Breast epithelium (tissue), 4 donors: Measurements from ENCODE around the gene HIC2. TPM values are rescaled to one million over a fixed set of nuclear protein-coding genes. Genes with fewer than 3 reads are reported as not detected.
"Not testable (repeated sequence)": the region's sequence is repeated elsewhere in the genome, so short reads cannot be mapped to it uniquely, and the experiment has no call there.

Source experiments
- DNase-seq, 2 donors: peaks; one replicate each; pipeline ENCODE4 v3.0.0-alpha.2; 2019; ENCODE audit warnings: low spot score in 2 of 2
- H3K27ac ChIP-seq, 2 donors: fragments of 200-600 bp; sonication (generic) in 1 of 2; one replicate each; pipeline ENCODE4 v1.5.1; 2016 to 2019; ENCODE audit warnings: mild to moderate bottlenecking in 1 of 2
- H3K27me3 ChIP-seq, 2 donors: fragments of 200-600 bp; sonication (generic) in 1 of 2; one replicate each; pipeline versions ENCODE4 v1.5.1 to v1.6.0; 2017 to 2019; ENCODE audit warnings: control low read depth in 1 of 2, mild to moderate bottlenecking in 1 of 2
- H3K36me3 ChIP-seq: fragments of 200-600 bp; one replicate; pipeline ENCODE4 v1.5.1; 2019
- H3K4me1 ChIP-seq, 2 donors: fragments of 200-600 bp; sonication (generic); one replicate each; pipeline ENCODE4 v1.5.1; 2016 to 2019; ENCODE audit warnings: control low read depth in 1 of 2
- H3K4me3 ChIP-seq, 3 donors: fragments of 200-600 bp; sonication (generic); 1 replicate in 2 of 3; 2 replicates in 1 of 3; pipeline ENCODE4 v1.5.1; 2016 to 2019; ENCODE audit warnings: mild to moderate bottlenecking in 3 of 3, moderate library complexity in 2 of 3
- H3K9me3 ChIP-seq, 2 donors: fragments of 200-600 bp; sonication (generic) in 1 of 2; one replicate each; pipeline ENCODE4 v1.5.1; 2016 to 2019; ENCODE audit warnings: control low read depth in 1 of 2
- intact Hi-C: fragments of 100-400 bp; cut with DNase I; formaldehyde crosslinking; loops from one replicate; pipeline ENCODE4 v1.15.1; 2023; ENCODE audit warnings: low total_unique reads
- total RNA-seq, 3 donors: library from RNA; depleted of rRNA; stranded (reverse); fragments of >200 nt; gene quantifications; one replicate each; pipeline ENCODE4 v1.1.0, GENCODE V29; 2016

HIC2 gene
- total RNA-seq, 3 donors from 2014 or later, result 2.9 to 3.4 (median 3.3) TPM

DNA sequence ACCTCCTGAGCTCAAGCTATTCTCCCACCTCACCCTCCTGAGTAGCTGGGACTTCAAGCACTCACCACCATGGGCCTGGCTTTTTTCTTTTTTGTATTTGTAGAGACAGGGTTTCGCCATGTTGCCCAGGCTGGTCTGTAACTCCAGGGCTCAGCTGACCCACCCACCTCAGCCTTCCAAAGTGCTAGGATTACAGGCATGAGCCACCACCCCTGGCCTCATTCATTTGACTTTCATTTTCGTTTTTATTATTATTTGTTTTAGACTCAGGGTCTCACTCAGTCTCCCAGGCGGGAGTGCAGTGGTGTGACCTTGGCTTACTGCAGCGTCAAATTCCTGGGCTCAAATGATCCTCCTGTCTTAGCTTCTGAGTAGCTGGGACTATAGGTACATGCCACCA lies 9.4 kb upstream of the HIC2 start:
- intact Hi-C loops, H3K27ac ChIP-seq, H3K27me3 ChIP-seq, H3K9me3 ChIP-seq, DNase-seq, H3K4me3 ChIP-seq, H3K4me1 ChIP-seq, H3K36me3 ChIP-seq: not testable (repeated sequence)

DNA sequence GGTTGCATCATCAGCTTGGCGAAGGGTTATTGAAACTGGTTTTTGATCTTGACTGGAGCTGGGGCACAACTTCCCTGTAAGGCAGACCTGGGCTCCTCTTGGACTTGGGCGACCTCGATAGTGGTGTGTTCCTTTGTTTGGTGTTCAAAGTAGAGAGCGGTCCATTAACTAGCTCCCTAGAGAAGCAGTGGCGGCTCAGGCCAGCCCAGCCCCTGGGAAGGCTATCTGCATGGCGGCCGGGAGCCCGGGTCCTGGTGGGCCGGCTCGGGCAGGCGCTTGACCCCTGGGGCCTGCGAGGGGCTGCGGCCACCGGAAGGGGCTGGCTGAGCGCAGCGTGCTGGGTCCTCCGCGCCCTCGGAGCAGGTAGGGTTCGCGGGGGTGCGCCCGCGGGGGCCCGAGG lies 796 bp upstream of the HIC2 start:
- H3K4me1 ChIP-seq, intact Hi-C loops, DNase-seq, H3K27ac ChIP-seq, H3K27me3 ChIP-seq, H3K36me3 ChIP-seq, H3K9me3 ChIP-seq, H3K4me3 ChIP-seq: not testable (repeated sequence)

DNA sequence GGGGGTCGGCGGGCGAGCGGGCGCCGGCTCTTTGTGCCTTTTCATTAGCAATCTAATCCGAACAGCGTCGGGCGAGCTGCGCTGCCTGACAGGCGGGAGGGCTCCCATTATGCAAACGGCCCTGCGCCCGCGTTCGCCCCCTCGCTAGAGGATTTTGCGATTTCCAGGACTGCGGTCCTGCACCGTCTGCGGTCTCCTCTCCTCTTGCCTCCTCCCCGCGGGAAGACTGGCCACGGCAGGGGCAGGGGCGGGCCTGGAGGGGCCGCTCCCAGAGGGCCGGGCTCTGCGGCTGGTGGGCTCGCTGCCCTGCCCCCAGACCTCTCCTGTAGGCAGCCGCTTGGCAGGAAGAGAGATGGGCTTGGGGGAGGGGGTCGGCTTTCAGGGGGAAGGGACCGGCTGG lies 682 bp downstream of the HIC2 start:
- H3K36me3 ChIP-seq, H3K4me1 ChIP-seq, intact Hi-C loops, H3K27me3 ChIP-seq, H3K9me3 ChIP-seq, H3K27ac ChIP-seq: not testable (repeated sequence)
- peak overlapping the region; percentile 41 to 65 (median 48) for H3K4me3 ChIP-seq
- DNase-seq, result peak in 1 of 2 donors; percentile 52

DNA sequence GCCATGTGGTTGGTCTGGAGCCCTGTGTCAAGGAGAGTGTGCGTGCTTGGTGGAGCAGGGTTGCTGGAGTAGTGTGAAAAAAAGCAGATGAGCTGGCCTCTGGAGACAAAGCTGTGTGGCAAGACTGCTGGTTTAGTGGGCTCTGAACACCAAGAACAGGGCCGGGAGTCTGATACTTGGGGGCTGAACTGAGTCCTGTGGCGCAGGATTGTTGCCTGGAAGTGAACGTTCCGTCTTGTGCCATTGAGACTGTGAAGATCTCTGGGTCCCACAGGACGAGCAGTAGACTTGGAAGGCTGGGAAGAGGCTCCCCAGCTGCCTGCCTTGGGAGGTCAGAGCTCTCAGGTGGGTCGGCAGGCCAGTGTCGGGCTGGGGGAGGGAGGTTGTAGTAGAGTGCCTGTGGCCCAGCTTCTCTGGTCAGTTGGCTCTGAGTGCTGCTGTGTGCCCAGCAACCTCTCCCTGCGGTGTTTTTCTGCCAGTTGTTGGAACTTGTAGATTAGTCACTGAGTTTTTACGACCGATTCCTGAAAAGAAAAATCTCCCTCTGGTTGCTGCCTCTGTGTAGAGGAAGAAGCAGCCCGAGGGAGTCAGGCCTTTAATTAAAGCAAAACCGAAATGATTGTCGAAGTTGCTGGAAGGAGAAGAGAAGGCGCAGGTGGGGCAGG lies 1.9 kb downstream of the HIC2 start:
- DNase-seq, H3K4me1 ChIP-seq, H3K4me3 ChIP-seq, H3K36me3 ChIP-seq, H3K9me3 ChIP-seq, H3K27ac ChIP-seq, intact Hi-C loops, H3K27me3 ChIP-seq: not testable (repeated sequence)

DNA sequence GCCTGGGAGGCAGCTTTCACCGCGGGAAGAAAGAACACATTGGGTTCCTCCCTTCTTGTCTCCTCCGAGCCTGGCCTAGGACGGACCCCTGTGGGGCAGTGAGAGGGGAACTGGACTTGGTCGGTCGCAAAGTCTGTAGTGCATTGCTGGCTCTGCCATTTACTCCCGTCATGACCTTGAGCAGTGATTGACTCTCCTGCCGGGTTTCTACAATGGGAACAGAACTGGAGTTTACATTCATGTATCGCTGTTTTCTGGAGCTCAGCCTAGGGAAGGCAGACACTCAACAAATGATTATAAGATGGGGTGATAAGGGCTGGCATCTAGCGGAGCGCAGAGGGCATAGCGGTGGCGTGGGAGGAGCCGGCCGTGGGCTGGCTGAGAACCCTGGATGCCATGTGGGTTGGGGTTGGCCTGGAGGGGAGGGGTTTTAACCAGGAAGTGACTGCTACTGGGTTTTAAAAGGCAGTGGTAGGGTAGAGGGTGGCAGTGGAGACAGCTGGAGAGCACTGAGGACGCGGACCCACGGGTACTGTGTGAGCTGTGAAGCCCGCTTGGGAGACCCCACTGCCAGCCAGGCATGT lies 3.1 kb downstream of the HIC2 start:
- H3K9me3 ChIP-seq, H3K4me1 ChIP-seq, H3K27ac ChIP-seq, H3K4me3 ChIP-seq, DNase-seq, intact Hi-C loops, H3K27me3 ChIP-seq, H3K36me3 ChIP-seq: not testable (repeated sequence)

DNA sequence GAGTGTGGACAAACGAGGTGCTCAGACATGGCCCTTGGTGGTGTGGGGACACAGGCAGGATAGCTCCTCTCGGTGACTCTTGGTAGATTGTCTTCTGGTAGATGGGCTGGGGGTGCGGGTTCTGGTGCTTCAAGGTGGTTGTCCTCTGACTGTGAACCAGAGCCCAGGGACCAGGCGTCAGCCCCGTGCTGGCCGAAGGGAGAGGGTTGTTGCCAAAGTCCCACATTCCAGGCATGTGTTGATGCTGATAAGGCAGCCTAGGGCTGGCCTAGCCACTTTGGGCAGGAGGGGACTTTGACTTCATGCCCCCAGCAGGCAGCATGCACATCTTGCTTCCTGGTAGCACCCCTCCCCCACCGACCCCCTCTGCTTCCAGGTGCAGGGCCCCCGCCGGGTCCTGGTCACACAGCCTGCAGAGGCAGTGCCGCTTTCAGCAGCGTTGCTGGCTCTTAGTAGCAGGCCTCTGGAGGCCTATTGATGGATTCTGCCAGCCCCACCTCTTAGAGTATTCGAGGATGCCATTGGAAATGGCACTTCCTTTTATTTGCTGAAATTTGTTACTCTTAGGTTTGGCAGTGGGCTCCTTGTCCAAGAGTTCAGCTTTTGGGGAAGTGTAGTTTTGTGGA lies 7.0 kb downstream of the HIC2 start:
- H3K4me3 ChIP-seq, H3K36me3 ChIP-seq, intact Hi-C loops, H3K27ac ChIP-seq, H3K9me3 ChIP-seq, H3K27me3 ChIP-seq, DNase-seq, H3K4me1 ChIP-seq: not testable (repeated sequence)

DNA sequence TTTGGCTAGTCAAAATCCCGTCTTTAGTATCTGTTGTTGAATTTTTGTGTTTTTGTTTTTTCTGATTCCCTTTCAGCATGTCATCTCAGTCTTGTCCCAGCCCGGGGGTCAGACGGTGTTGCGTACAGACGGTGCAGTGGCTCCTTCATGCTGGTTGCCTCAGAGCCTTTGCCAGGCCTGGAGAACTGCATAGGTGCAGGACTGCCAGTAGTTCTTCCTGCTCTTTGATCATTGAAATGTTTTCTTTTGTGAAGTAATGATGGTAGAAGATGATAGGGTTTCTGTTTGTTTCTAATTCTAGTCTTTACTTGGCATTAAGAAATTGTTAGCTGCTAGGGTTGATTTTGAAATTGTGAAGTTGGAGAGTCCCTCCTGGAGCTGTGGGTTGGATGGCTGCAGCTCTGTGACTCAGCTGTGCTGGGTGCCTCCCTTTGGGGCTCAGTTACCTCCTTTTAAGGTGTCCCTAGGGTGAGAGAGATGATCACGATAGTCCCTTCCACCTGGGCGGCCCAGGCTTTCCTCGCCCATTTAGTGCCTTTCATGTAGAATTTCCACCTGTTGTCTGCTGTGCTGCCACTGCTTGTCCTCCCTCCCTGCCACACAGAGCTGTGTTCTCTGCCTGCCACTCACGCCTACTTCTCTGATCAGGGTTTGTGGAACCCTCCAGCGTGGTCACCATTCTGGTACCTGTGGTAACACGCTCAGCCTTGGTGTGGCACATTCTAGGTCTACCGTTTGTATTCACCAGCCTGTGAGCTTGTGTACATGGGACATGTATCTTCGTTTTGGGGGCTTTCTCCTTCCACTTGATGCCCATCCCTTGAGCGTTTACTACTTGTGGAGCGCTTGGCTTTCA lies 17.4 kb downstream of the HIC2 start:
- DNase-seq, H3K4me1 ChIP-seq, H3K27ac ChIP-seq, H3K36me3 ChIP-seq, H3K27me3 ChIP-seq, H3K9me3 ChIP-seq, intact Hi-C loops, H3K4me3 ChIP-seq: not testable (repeated sequence)

DNA sequence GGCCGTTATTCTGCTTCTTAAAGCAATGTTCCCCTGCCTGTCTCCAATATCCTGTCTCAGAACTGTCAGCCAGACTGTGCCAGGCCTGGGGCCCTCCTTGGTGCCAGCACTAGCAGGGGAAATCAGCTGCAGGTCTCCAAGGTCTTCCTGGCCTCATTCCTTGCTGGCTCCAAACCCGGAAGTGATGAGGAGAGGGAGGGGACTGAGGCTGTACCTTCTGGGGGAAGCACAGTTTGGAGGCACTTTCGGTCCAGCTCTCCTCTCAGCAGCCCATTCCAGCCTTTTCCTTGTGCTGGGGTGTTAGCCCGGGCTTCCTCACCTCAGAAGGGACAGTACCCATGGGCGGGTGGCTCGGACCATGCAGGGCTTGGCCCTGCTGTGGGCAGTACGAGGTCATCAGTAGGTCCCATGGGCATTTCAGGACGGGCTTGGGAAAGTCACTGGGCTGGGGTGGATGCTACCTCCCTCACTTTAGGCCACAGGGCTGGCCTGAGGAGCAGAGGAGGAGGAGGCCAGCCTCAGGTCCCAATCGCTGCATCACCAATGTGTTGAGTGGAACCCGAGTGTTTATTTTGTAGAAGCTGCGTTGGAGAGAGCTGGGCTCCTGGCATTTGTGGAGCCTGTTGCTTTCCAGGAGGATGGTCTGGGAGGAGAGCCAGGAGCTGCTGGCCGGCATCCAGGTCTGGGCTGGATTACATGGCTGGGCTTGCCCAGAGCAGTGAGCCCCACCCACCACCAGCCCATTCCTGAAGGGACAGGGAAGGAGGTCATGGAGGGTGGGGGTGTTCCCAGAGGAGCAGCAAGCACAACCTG lies 19.0 kb downstream of the HIC2 start:
- H3K9me3 ChIP-seq, intact Hi-C loops, H3K4me1 ChIP-seq, H3K36me3 ChIP-seq, H3K27me3 ChIP-seq: not testable (repeated sequence)
- Histone ChIP-seq H3K4me3 (peak overlapping the region in 1 of 3 donors; percentile 39), H3K27ac (peak overlapping the region in 1 of 2 donors; percentile 52)
- DNase-seq, result peak in 1 of 2 donors; percentile 39

DNA sequence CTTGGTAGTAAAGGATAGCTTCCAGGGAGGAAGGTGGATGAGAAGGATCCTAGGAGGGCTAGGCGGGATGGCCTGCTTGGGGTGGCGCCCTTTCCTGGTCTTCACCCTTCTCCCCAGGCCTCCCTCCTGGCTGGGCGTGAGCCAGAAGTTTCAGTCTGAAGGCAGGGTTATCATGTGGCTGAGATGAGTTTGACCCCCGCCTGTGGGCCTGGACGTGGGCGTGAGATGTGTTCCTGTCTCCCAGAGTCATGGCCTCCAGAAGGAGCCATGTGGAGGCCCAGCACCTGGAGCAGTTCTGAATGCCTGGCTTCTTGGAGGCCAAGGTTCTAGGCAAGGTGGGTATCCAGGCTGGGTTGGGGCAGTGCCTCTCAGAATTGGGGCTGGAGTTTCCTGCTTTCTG lies 20.8 kb downstream of the HIC2 start:
- H3K9me3 ChIP-seq, H3K4me1 ChIP-seq, H3K36me3 ChIP-seq, intact Hi-C loops, H3K4me3 ChIP-seq, DNase-seq, H3K27me3 ChIP-seq, H3K27ac ChIP-seq: not testable (repeated sequence)

DNA sequence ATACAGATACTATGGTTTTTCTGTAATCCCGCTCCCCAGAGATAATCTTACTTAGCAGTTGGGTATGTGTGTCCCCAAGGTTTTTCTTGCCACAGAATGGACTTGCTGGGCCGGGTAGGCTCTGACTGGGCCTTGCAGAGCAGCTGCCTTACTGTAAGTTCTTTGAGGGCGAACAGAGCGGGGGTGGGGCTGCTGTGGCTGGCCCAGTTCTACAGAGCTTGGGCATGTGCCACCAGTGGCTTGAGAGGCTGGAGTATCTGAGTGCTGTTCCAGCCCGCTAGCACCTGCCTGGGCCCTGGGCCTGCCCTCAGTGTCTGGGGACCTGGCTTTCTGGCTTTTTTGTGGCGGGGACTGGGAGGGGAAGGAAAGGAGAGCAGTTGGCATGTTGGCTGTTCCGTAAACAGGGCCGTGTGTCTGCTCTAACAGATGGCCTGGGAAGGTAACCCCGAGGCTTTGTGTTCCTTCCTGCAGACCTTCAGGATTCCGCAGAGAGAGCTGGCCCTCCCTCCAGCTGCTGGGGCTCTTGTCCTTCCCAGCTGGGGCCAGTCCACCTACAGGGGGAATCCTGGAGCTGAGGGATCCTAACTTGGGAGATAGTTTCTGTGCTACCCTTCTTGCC lies 23.0 kb downstream of the HIC2 start:
- DNase-seq, intact Hi-C loops, H3K9me3 ChIP-seq: not testable (repeated sequence)

DNA sequence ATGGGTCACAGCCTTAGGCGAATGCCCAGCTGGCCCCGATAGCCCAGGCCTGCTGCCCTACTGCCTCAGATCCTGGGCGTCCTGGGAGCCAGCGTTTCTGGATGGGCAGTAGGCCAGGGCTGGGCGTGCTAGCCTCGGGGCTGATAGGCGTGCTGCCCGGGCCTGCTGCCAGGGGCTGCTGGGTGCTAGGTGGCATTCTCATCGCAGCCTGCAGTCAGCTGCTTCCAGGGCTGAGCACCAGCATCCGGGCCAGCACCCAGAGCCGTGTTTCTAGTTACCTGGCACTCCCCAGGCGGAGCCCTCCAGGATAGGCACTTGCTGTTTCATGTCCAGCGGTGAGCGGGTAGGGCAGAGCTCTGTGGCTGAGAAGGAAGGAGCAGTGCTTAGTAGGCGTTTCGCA lies 23.5 kb downstream of the HIC2 start:
- DNase-seq, H3K36me3 ChIP-seq, H3K4me1 ChIP-seq, H3K27ac ChIP-seq, H3K4me3 ChIP-seq, H3K27me3 ChIP-seq, intact Hi-C loops, H3K9me3 ChIP-seq: not testable (repeated sequence)

More for the DNA sequence above, 23.0 kb downstream of the HIC2 start:
- H3K4me1 ChIP-seq, H3K4me3 ChIP-seq, H3K27ac ChIP-seq, H3K27me3 ChIP-seq, H3K36me3 ChIP-seq: not testable (repeated sequence)

DNA sequence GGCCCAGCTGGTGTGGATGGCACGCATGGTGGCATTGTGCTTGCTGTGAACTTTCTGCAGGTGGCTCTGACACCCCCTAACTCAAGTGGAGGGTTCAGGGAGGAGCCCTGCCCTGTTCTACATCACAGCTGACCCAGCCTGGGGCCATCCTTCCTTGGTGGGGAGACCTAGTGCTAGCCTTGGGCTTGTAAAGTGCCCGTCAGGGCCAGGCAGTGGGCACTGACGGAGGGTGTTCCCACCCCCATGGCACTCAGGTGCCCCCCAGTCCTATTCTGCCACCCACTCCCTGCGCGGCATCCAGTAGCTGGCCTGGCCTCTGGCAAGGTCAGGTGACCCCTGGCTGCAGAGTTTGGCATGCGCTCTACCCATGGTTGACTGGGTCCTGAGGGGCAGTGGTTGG lies 24.0 kb downstream of the HIC2 start:
- DNase-seq, H3K4me3 ChIP-seq, H3K27ac ChIP-seq, H3K36me3 ChIP-seq, H3K4me1 ChIP-seq, H3K27me3 ChIP-seq, H3K9me3 ChIP-seq, intact Hi-C loops: not testable (repeated sequence)
